ENCODE measurements around the gene QPRT. TPM values are rescaled to one million over a fixed set of nuclear protein-coding genes. Genes with fewer than 3 reads are reported as not detected.

Gene QPRT
- total and polyA plus RNA-seq, 2 donors (not counting 1 experiment from before 2014, with no cell fraction given): 0.06 to 0.22 TPM

DNA sequence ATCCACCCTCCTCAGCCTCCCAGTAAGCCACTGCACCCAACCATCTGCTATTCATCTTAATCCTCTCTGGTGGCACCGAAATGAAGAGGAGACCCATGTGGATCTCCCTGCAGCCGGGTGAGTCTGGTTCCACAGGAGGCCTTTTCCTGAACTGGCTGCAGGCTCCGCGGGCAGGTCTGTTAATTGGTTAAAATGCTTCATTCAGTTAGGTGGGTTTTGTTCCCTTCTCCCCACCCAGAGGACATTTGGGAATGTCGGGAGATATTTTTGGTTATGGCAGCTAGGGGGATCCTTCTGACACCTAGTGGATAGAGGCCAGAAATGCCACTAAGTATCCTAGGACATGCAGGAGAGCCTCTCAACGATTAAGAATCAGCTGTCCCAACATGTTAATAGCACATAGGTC is 50.1 kb downstream of the QPRT start:
- Mint-ChIP-seq H3K9me3 (ENCODE audit: insufficient read depth) (peaks cover 2% of the 10 kb centered on the region), H3K4me3 (no peak overlapping the region), H3K27me3 (no peaks in the 10 kb centered on the region), H3K27ac (no peak overlapping the region), H3K4me1 (peaks cover 24% of the 10 kb centered on the region)
- peaks cover 5% of the 10 kb centered on the region for H3K79me2 ChIP-seq (ENCODE audit: control insufficient read depth, insufficient read depth, low read length)
- peak; percentile 35 for DNase-seq
- no peak overlapping the region for H3K4me3 ChIP-seq (ENCODE audit: control extremely low read depth in 1 of 5, extremely low read depth in 1 of 5, insufficient read depth in 1 of 5, low read depth in 2 of 5, low read length in 4 of 5)
- TF ChIP-seq, protein P1, sequence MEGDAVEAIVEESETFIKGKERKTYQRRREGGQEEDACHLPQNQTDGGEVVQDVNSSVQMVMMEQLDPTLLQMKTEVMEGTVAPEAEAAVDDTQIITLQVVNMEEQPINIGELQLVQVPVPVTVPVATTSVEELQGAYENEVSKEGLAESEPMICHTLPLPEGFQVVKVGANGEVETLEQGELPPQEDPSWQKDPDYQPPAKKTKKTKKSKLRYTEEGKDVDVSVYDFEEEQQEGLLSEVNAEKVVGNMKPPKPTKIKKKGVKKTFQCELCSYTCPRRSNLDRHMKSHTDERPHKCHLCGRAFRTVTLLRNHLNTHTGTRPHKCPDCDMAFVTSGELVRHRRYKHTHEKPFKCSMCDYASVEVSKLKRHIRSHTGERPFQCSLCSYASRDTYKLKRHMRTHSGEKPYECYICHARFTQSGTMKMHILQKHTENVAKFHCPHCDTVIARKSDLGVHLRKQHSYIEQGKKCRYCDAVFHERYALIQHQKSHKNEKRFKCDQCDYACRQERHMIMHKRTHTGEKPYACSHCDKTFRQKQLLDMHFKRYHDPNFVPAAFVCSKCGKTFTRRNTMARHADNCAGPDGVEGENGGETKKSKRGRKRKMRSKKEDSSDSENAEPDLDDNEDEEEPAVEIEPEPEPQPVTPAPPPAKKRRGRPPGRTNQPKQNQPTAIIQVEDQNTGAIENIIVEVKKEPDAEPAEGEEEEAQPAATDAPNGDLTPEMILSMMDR (IDR thresholded peaks at IDR 0.05): no peak
- TF ChIP-seq EZH2 (IDR thresholded peaks at IDR 0.05; ENCODE audit: borderline replicate concordance, insufficient read depth, low read depth, low read length, poor library complexity, severe bottlenecking): no peak
- ChIA-PET CTCF (interaction anchor here (0.6 to 4.4 kb wide), 16 partner anchors 8 to 303 kb away, joined by 3 to 43 read pairs (median 4); partner anchors contain the start of gene KIF22), POLR2A (interaction anchor here (0.6 to 1.7 kb wide), 4 partner anchors 14 to 290 kb away, joined by 3 to 8 read pairs (median 4); no protein-coding TSS in a partner anchor)
- peaks cover 8 to 32% of the 10 kb centered on the region in 2 donors for H3K4me1 ChIP-seq (ENCODE audit: control insufficient read depth in 2 of 2, insufficient read depth in 2 of 2, low read length in 2 of 2)
- no peak overlapping the region for H3K9ac ChIP-seq (ENCODE audit: low read length)
- intact Hi-C loops (cut with micrococcal nuclease): no loop called here
- ATAC-seq (ENCODE audit: low read depth): peak; percentile 24
- H3K36me3 ChIP-seq (replicated peaks in 1 of 2; ENCODE audit: control extremely low read depth in 1 of 2, control insufficient read depth in 1 of 2, extremely low read depth in 1 of 2, insufficient read depth in 2 of 2, low read length in 1 of 2): no peaks in the 10 kb centered on the region
- no CpG with 5 or more reads among the region's 6 CpGs for WGBS (ENCODE audit: insufficient coverage)
- no peak overlapping the region for H3K27ac ChIP-seq (ENCODE audit: low read length in 2 of 2)
- H2AFZ ChIP-seq (ENCODE audit: insufficient read depth, low read depth, low read length, poor library complexity, severe bottlenecking): peak overlapping the region; percentile 34
- no peak overlapping the region for H3K4me2 ChIP-seq (replicated peaks; ENCODE audit: low read depth, low read length, poor library complexity, severe bottlenecking)
- peaks cover 0 to 10% (median 0%) of the 10 kb centered on the region in 3 donors for H3K9me3 ChIP-seq (ENCODE audit: control extremely low read depth in 1 of 3, control insufficient read depth in 2 of 3, insufficient read depth in 1 of 3, low read length in 2 of 3)
- H3K27me3 ChIP-seq (replicated peaks in 1 of 4; ENCODE audit: control extremely low read depth in 1 of 4, control insufficient read depth in 3 of 4, insufficient read depth in 4 of 4, low read length in 3 of 4): no peaks in the 10 kb centered on the region
- H4K20me1 ChIP-seq (ENCODE audit: control insufficient read depth, insufficient read depth, low read length, poor library complexity, severe bottlenecking): no peaks in the 10 kb centered on the region

DNA sequence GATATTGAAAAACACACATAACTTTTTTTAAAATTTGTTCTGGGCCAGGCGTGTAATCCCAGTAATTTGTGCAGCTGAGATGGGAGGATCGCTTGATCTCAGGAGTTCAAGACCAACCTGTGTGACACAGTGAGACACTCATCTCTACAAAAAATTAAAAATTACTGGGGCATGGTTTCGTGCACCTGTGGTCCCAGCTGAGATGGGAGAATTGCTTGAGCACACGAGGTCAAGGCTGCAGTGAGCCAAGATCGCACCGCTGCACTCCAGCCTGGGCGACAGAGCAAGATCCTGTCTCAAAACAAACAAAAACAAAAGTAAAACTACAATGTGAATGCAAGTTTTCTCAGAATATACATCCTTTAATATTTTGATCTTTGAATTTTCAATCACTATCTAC is 51.7 kb downstream of the QPRT start:
- H3K27me3 Mint-ChIP-seq: no peaks in the 10 kb centered on the region
- Histone ChIP-seq H3K4me3 (ENCODE audit: control extremely low read depth in 1 of 5, extremely low read depth in 1 of 5, insufficient read depth in 1 of 5, low read depth in 2 of 5, low read length in 4 of 5) (no peak overlapping the region), H3K4me2 (replicated peaks; ENCODE audit: low read depth, low read length, poor library complexity, severe bottlenecking) (peak overlapping the region; percentile 61), H3K9ac (ENCODE audit: low read length) (peak overlapping the region; percentile 23), H3K9me3 (ENCODE audit: control extremely low read depth in 1 of 3, control insufficient read depth in 2 of 3, insufficient read depth in 1 of 3, low read length in 2 of 3) (peaks cover 0 to 10% (median 0%) of the 10 kb centered on the region in 3 donors), H3K27ac (ENCODE audit: low read length in 2 of 2) (no peak overlapping the region), H3K79me2 (ENCODE audit: control insufficient read depth, insufficient read depth, low read length) (peaks cover 16% of the 10 kb centered on the region), H4K20me1 (ENCODE audit: control insufficient read depth, insufficient read depth, low read length, poor library complexity, severe bottlenecking) (no peaks in the 10 kb centered on the region), H3K36me3 (replicated peaks in 1 of 2; ENCODE audit: control extremely low read depth in 1 of 2, control insufficient read depth in 1 of 2, extremely low read depth in 1 of 2, insufficient read depth in 2 of 2, low read length in 1 of 2) (no peaks in the 10 kb centered on the region), H3K27me3 (replicated peaks in 1 of 4; ENCODE audit: control extremely low read depth in 1 of 4, control insufficient read depth in 3 of 4, insufficient read depth in 4 of 4, low read length in 3 of 4) (no peaks in the 10 kb centered on the region), H2AFZ (ENCODE audit: insufficient read depth, low read depth, low read length, poor library complexity, severe bottlenecking) (peak overlapping the region; percentile 30), H3K4me1 (ENCODE audit: control insufficient read depth in 2 of 2, insufficient read depth in 2 of 2, low read length in 2 of 2) (peaks cover 8 to 32% of the 10 kb centered on the region in 2 donors)
- H3K4me3 Mint-ChIP-seq: peak overlapping the region; percentile 65
- no peak for TF ChIP-seq EZH2 (IDR thresholded peaks at IDR 0.05; ENCODE audit: borderline replicate concordance, insufficient read depth, low read depth, low read length, poor library complexity, severe bottlenecking)
- TF ChIP-seq, protein P1 (IDR thresholded peaks at IDR 0.05): no peak
- peaks cover 2% of the 10 kb centered on the region for H3K9me3 Mint-ChIP-seq (ENCODE audit: insufficient read depth)
- peaks cover 28% of the 10 kb centered on the region for H3K4me1 Mint-ChIP-seq
- H3K27ac Mint-ChIP-seq: peak overlapping the region; percentile 10
- ChIA-PET CTCF (interaction anchor here (1.0 to 4.4 kb wide), 5 partner anchors 9 to 77 kb away, joined by 5 to 43 read pairs (median 13); no protein-coding TSS in a partner anchor), POLR2A (interaction anchor here (0.8 to 2.3 kb wide), 3 partner anchors 13 to 74 kb away, joined by 3 to 10 read pairs (median 4); no protein-coding TSS in a partner anchor)
- DNase-seq: no peak
- no peak for ATAC-seq (ENCODE audit: low read depth)
- intact Hi-C loops (cut with micrococcal nuclease): loop anchor here (10.0 kb wide), 1 partner anchor 56 kb away; the partner anchor contains the start of gene QPRT
- WGBS (ENCODE audit: insufficient coverage): 10% methylated on average over 2 of the region's 7 CpGs

Data from B cell (primary cell).